Stimulated activated naive CD4-positive, alpha-beta T cell treated with Interleukin-2 at 50 U/mL for 16 hours (primary cell): Measurements from ENCODE around the gene ISG15.
"Not testable (repeated sequence)": the region's sequence is repeated elsewhere in the genome, so short reads cannot be mapped to it uniquely, and the experiment has no call there.

Experiments
- DNase-seq: peaks from one replicate; lab custom pipeline; 2025; lab: John Stamatoyannopoulos, UW

Gene ISG15

DNA sequence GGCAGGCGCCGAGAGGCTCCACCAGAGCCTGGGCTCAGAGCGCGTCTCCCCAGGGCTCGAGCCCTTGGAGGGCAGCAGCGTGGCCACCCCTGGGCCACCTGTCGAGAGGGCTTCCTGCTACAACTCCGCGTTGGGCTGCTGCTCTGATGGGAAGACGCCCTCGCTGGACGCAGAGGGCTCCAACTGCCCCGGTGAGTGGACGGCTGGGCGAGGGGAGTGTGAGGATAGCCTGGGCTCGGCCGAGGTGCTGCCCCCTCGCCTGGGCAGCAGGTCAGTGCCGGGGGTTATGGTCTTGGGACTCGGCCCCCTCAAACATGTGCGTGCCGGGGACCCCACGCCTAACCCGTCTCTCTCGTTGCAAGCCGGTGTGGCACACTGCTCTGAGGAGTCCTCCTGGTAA, 33.5 kb downstream of the ISG15 start:
- DNase-seq = no peak

DNA sequence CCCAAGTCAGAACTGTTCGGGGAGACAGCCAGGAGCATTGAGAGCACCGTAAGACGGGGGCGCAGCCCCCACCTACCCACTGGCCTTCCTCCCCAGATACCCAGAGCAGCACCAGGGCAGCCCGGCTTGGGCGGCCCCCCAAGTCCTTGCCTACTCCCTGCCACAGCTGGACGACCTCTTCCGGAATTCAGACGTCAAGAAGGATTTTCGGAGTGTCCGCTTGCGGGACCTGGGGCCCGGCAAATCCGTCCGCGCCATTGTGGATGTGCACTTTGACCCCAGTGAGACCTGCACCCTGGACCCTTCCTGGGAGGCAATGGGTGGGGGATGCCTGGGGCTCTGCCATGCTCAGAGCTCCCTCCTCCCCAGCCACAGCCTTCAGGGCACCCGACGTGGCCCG, 34.1 kb downstream of the ISG15 start:
- no peak for DNase-seq

DNA sequence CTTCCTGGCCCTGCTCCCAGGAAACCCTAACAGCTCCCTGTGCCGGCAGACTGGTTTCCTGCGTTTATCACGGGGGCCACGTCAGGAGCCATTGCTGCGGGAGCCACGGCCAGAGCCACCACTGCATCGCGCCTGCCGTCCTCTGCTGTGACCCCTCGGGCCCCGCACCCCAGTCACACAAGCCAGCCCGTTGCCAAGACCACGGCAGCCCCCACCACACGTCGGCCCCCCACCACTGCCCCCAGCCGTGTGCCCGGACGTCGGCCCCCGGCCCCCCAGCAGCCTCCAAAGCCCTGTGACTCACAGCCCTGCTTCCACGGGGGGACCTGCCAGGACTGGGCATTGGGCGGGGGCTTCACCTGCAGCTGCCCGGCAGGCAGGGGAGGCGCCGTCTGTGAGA, 34.7 kb downstream of the ISG15 start:
- no peak for DNase-seq

DNA sequence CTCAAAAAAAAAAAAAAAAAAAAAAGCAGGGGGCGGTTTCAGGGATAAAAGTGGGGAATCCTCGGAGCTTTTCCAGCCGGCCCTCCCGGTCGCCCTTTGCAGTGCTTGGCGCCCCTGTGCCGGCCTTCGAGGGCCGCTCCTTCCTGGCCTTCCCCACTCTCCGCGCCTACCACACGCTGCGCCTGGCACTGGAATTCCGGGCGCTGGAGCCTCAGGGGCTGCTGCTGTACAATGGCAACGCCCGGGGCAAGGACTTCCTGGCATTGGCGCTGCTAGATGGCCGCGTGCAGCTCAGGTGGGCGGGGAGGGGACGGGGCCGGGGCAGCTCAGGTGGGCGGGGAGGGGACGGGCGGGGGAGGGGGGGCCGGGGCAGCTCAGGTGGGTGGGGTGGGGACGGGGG, 35.5 kb downstream of the ISG15 start:
- DNase-seq = no peak

DNA sequence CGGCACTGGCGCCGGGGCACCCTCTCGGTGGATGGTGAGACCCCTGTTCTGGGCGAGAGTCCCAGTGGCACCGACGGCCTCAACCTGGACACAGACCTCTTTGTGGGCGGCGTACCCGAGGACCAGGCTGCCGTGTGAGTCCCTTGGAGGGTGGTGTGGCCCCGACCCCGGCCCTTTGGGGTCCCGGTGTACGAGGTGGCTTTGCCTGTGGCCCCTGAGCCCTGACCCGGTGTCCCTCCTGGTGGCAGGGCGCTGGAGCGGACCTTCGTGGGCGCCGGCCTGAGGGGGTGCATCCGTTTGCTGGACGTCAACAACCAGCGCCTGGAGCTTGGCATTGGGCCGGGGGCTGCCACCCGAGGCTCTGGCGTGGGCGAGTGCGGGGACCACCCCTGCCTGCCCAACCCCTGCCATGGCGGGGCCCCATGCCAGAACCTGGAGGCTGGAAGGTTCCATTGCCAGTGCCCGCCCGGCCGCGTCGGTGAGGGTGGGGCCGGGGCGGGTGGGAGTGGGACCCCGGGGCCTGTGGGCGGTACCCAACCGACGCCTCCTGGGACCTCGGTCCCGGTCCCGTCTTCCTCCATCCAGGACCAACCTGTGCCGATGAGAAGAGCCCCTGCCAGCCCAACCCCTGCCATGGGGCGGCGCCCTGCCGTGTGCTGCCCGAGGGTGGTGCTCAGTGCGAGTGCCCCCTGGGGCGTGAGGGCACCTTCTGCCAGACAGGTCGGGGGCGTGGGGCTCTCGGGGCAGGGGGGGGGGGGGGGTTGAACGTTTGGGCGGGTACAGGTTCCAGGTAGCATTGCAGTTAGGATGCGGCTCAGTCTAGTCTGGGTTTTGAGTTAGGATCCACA, 36.2 kb downstream of the ISG15 start:
- no peak for DNase-seq

DNA sequence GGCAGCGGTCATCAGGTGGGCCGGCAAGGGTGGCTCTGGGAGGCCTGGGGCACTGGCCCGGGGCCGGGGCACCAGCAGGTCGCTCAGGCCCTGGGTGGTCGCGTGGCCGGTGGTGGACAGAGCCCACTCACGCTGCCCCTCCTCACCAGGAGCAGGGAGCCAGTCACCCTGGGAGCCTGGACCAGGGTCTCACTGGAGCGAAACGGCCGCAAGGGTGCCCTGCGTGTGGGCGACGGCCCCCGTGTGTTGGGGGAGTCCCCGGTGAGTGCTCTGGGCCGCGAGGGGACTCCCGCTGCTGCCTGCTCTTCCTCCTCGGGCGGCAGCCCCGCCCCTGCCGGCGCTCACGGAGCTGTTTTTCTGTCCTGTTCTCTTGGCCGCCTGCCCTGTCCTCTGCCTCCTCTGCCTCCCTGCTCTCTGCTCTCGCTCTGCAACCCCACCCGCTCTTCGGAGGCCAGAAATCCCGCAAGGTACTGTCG, 37.3 kb downstream of the ISG15 start:
- no peak for DNase-seq

DNA sequence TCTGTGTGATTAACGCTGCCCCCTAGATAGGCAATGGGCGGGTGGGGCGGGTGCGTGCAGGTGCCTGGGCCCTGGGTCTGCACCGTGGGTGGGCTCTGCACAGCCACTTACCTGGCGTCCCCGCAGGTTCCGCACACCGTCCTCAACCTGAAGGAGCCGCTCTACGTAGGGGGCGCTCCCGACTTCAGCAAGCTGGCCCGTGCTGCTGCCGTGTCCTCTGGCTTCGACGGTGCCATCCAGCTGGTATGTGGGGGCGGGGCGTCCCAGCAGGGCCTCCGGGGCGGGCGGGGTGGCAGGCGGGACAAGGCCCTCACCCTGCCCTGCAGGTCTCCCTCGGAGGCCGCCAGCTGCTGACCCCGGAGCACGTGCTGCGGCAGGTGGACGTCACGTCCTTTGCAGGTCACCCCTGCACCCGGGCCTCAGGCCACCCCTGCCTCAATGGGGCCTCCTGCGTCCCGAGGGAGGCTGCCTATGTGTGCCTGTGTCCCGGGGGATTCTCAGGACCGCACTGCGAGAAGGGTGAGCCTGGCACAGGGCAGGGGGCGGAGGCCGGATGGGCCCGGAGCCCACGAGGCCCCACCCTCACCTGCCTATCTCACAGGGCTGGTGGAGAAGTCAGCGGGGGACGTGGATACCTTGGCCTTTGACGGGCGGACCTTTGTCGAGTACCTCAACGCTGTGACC, 38.0 kb downstream of the ISG15 start:
- DNase-seq = no peak

DNA sequence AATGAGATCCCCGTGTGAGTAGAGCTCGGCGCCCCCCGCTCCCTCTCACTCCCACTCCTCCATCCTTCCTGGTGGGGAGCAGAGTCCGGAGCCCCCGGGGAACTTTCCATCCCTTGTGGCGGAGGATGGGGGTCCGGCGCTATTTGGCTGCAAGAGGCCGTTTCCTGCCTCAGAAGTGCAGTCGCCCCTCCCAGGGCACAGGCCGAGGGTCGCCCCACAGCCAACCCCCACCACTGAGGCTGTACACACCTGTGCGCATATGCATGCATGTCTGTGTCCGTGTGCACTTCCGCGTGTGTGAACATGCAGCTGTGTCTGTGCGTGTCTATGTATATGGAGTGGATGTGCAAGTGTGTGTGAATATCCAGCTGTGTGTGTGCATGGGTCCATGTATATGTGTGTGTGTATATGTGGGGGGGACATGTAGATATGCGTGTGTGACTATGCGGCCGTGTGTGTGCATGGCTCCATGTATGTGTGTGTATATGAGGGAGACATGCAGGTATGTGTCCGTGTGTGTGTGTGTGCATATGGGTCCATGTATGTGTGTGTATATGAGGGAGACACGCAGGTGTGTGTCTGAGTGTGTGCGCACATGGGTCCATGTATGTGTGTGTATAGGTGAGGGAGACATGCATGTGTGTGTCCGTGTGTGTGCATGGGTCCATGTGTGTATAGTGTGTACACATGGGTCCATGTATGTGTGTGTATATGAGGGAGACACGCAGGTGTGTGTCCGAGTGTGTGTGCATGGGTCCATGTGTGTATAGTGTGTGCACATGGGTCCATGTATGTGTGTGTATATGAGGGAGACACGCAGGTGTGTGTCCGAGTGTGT, 38.9 kb downstream of the ISG15 start:
- no peak for DNase-seq

DNA sequence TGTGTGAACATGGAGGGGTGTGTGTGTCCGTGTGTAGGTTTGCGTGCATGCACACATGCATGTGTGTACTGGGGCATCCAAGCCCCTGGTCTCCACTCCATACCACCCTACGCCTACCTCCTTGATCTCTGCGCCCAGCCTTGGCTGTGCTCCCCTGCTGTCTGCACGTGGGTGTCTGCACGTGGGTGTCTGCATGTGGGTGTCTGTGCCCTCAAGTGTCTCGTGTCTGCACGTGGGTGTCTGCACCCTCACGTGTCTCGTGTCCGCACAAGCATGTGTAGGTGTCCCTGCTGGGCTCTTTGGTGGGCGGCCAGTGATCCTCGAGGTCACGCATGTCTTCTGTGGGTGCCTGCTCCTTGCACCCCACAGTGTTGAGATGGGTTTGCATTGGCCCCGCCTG, 39.7 kb downstream of the ISG15 start:
- no peak for DNase-seq

DNA sequence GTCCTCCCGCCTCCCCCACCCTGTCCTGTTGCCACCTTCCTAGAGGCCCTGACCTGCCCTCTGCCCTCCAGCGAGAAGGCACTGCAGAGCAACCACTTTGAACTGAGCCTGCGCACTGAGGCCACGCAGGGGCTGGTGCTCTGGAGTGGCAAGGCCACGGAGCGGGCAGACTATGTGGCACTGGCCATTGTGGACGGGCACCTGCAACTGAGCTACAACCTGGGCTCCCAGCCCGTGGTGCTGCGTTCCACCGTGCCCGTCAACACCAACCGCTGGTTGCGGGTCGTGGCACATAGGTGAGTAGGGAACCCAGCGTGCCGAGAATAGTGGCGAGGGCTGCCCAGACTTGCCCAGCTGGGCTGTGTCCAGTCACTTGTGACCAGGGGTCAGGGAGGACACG, 40.4 kb downstream of the ISG15 start:
- no peak for DNase-seq

DNA sequence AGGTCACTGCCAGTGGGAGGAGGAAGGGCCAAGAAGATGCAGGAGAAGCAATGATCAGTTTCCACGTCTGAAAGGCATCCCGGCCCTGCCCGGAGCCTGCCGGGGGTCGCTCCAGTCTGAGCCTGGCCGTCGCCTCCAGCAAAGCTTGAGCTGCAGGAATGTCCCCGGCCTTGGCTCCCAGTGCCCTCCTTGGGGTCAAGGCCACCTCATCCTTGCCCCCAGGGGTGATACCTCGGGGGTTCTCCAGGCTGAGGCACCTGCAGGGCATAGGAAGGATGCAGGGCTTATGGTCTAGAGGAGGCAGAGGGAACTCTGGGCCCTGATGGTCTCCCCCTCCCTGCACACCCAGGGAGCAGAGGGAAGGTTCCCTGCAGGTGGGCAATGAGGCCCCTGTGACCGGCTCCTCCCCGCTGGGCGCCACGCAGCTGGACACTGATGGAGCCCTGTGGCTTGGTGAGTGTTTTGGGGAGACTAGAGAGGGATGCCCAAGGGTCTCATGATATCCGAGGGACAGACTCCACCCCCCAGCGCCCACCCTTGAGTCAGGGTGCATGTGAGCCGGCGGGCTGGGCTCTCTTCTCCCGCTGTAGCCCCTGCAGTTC, 40.9 kb downstream of the ISG15 start:
- no peak for DNase-seq

DNA sequence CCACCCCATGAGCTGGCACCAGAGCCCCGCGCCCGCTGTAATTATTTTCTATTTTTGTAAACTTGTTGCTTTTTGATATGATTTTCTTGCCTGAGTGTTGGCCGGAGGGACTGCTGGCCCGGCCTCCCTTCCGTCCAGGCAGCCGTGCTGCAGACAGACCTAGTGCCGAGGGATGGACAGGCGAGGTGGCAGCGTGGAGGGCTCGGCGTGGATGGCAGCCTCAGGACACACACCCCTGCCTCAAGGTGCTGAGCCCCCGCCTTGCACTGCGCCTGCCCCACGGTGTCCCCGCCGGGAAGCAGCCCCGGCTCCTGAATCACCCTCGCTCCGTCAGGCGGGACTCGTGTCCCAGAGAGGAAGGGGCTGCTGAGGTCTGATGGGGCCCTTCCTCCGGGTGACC, 41.7 kb downstream of the ISG15 start:
- DNase-seq = no peak

DNA sequence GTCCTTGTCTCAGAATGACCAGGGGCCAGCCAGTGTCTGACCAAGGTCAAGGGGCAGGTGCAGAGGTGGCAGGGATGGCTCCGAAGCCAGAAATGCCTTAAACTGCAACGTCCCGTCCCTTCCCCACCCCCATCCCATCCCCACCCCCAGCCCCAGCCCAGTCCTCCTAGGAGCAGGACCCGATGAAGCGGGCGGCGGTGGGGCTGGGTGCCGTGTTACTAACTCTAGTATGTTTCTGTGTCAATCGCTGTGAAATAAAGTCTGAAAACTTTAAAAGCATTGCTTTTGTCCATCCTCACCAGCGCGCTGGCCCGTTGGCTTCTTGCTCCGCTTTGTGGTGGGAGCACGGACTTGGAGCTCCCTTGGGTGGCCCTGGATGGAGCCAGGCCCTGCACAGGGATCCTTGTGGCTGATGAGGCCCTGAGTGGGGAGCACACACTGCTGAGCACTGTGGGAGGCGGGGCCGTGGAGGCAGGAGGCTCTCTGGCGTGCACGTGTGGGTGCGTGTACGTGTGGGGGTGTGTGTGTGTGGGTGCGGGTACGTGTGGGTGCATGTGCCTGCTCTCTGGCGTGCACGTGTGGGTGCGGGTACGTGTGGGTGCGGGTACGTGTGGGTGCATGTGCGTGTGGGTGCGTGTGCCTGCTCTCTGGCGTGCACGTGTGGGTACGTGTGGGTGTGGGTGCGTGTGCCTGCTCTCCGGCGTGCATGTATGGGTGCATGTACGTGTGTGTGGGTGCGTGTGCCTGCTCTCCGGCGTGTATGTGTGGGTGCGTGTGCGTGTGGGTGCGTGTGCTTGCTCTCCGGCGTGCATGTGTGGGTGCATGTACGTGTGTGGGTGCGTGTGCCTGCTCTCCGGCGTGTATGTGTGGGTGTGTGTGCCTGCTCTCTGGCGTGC, 42.8 kb downstream of the ISG15 start:
- no peak for DNase-seq

DNA sequence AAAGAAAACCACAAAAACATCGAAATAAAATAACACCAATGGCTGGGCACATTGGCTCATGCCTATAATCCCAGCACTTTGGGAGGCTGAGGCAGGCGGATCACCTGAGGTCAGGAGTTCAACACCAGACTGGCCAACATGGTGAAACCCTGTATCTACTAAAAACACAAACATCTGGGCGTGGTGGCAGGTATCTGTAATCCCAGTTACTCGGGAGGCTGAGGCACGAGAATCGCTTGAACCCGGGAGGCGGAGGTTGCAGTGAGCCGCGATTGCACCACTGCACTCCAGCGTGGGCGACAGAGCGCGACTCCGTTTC, 44.4 kb downstream of the ISG15 start:
- not testable (repeated sequence) for DNase-seq

DNA sequence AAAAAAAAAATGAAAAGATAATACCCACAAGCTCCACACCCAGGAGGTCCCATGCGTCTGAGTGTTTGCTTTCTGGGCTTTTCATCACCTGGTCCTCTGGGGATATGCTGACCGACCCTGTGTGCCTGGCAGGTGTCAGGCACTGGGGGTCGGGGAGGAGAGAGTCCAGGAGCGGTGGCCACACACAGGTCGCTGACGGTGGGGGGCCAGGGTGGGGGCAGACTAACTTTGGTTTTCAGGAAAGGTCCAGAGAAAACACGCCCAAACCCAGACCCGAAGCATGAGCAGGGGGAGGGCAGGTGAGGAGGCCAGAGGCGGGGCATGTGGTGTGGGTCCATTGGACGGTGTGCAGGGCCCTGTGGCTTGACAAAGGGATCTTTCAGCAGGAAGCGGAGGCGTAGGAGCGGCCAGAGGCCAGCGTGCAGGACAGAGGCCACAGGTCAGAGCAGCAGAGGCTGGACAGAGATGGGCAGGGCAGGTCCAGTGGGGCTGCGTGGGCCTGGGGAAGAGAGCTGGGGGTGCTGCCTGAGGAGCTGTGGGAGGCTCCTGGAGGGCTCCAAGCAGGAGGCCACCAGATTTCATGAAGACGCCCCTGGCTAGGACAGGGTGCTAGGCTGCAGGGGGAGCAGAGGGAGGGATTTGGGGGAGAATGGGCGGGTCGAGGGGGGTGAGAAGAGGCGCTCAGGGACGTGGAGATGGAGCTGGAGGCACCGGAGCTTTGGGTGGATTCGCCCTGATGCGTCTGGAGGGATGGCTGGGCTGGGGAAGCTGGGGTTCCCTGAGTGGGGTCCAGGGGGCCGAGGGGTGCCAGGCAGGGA, 45.0 kb downstream of the ISG15 start:
- DNase-seq = no peak

DNA sequence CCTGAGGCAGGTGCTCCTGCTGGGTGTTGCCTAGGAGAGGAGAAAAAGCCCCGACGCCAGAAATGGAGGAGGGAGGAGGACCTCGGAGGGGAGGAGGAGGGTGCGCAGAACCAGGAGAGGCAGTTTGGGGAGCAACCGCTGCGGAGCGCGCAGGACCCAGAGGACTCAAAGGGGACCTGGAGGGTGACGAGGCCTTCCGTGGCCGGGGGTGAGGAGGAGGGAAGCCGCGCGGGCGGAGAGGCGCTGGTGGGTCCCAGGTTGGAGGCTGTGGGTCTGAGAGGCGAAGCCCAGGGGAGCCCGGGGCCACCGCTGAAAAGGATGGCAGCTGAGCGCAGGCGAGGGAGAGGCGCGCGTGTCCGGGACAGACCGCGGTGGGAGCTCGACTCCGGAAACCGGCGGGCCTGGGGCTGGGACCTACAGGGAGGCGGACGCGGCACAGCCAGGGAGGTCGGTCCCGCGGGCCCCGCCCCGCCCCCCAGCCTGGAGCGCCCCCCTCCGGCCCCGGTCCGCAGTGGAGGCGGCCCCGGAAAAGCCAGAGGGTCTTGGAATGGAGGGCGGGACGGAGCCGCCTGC, 45.7 kb downstream of the ISG15 start:
- DNase-seq = no peak

DNA sequence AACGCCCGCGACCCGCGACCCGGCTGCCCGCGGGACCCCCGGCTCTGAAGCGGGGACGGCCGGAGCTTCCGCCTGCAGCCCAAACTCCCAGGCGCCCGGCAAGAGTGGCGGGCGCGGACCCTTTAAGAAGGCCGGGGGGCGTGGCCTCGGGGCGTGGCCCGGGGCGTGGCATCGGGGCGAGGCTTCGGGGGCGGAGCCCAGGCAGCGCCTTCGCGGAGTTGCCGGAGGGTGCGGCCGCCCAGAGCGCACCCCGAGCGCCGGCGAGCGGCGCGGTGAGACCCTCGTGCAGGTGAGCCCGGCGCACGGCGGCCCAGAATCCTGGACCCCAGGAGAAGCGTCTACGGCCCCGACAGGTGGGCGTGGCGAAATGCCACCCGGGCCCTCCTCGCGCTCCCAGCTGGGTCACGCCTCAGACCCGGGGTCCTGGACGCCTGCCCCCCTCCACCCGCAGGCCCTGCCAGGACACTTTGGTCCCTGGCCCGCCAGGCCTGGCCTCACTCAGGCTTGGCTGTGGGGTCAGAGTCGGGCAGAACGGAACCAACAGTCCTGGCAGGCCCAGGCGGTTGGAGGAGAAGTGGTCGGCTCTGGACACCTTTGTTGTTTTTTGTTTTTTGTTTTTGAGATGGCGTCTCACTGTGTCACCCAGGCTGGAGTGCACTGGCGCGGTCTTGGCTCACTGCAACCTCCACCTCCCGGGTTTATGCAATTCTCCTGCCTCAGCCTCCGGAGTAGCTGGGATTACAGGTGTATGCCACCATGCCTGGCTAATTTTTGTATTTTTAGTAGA, 46.4 kb downstream of the ISG15 start:
- peak; percentile 79 for DNase-seq

DNA sequence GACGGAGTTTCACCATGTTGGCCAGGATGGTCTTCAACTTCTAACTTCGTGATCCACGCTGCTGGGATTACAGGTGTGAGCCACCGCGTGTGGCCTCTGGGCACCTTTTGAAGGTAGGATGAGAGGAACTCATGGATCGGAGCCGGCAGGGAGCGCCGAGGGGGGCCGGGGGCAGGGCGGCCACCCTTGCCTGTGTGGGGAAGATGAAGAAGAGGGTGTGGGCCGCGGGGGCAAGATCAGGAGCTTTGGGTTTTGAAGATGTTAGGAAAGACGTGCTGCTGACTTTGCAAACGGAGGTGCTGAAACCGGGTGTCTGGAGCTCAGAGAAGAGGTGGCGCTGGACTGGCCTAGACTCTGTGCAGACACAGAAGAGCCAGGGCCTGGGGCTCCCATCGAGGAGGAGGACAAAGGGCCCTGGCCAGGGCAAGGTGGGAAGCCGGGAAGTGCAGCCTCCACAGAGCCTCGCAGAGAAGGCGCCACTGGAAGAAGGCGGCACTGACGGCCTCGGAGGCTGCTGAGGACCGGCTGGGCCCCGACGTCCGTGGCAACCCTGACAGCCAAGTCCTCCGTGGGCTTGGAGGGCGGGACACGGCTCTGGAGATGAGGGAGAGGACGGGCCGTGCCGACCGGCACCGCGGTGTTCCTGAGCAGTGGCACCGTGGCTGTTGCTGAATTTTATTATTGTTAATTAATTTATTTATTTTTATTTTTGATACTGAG, 47.1 kb downstream of the ISG15 start:
- DNase-seq = no peak
